Heart right ventricle (tissue), 16 donors: ENCODE measurements around the gene UHRF1. TPM values are rescaled to one million over a fixed set of nuclear protein-coding genes. Genes with fewer than 3 reads are reported as not detected.
A peak's percentile ranks its signal among the peaks of the same experiment; 100 is the strongest.

ENCODE experiments used
- ATAC-seq, 8 donors: fragments of 200-7000 bp; cut with Tn5 transposase; one replicate each; pipeline ENCODE4 v1.9.1; 2020; ENCODE audit warnings: mild to moderate bottlenecking in 8 of 8, moderate library complexity in 8 of 8, moderate number of reproducible peaks in 1 of 8
- DNase-seq, 2 donors: peaks; one replicate each; pipeline ENCODE4 v3.0.0-alpha.2; 2020
- H3K27ac ChIP-seq, 10 donors: fragments of 200-600 bp; sonication (generic) in 2 of 10; one replicate each; pipeline versions ENCODE4 v1.5.0 to v1.8.0; 2020 to 2022; ENCODE audit warnings: mild to moderate bottlenecking in 3 of 10
- H3K27me3 ChIP-seq, 7 donors: fragments of 200-600 bp; one replicate each; pipeline ENCODE4 v1.8.0; 2021 to 2022; ENCODE audit warnings: mild to moderate bottlenecking in 2 of 7
- H3K36me3 ChIP-seq, 9 donors: fragments of 200-600 bp; sonication (generic) in 1 of 9; one replicate each; pipeline versions ENCODE4 v1.5.0 to v1.8.0; 2020 to 2022; ENCODE audit warnings: mild to moderate bottlenecking in 2 of 9
- H3K4me1 ChIP-seq, 9 donors: fragments of 200-600 bp; sonication (generic) in 1 of 9; one replicate each; pipeline versions ENCODE4 v1.5.0 to v1.8.0; 2020 to 2022; ENCODE audit warnings: mild to moderate bottlenecking in 4 of 9
- H3K4me3 ChIP-seq, 10 donors: fragments of 200-600 bp; sonication (generic) in 2 of 10; one replicate each; pipeline versions ENCODE4 v1.5.0 to v1.8.0; 2020 to 2022; ENCODE audit warnings: mild to moderate bottlenecking in 7 of 10, moderate library complexity in 2 of 10
- H3K9me3 ChIP-seq, 11 donors: fragments of 200-600 bp in 10 of 11; sonication (generic) in 2 of 11; one replicate each; pipeline versions ENCODE4 v1.5.0 to v1.8.0; 2013 to 2022; ENCODE audit warnings: mild to moderate bottlenecking in 2 of 11, control low read depth in 1 of 11, moderate library complexity in 1 of 11
- WGBS, 2 donors: extraction: QIAGEN DNeasy Blood & Tissue Kit; methylation state at CpG; one replicate each; pipeline ENCODE4 v1.1.7; 2013; ENCODE audit warnings: inconsistent platforms in 1 of 2; 5-methylcytosine and 5-hydroxymethylcytosine counted together
- intact Hi-C, 10 donors: fragments of 100-400 bp; cut with DNase I; formaldehyde crosslinking; loops; one replicate each; pipeline versions ENCODE4 v1.11.1 to v1.14.2; 2022
- polyA plus RNA-seq, 2 donors: library from polyadenylated mRNA; stranded (reverse); fragments of 200-250 nt; gene quantifications; one replicate each; pipeline ENCODE4 v1.2.3, GENCODE V29; 2013
- total RNA-seq, 10 donors: library from RNA; stranded (reverse); fragmentation: NEBNext Ultra II Directional in 3 of 10; extraction: Animal tissue kit (Norgen Biotek cat#: 25700) in 3 of 10; gene quantifications; one replicate each; pipeline versions ENCODE4 v1.2.1 to v1.2.4, GENCODE V29; 2021 to 2023
- TF ChIP-seq, protein P1 (sequence below), 9 donors: fragments of 200-600 bp; sonication (generic) in 2 of 9; IDR thresholded peaks; one replicate each; pipeline versions ENCODE4 v1.5.0 to v1.8.0; 2021 to 2022; ENCODE audit warnings: antibody characterized with exemption in 9 of 9, mild to moderate bottlenecking in 5 of 9, moderate library complexity in 1 of 9
- donor health status: Arrhythmogenic right ventricular cardiomyopathy.
- donor health status: ischemic (EF 13 %, LVEDD 7.1; RV severe dilation, severe dysfunction).
- donor health status: healthy with polysubstance abuse.
- donor health status: DM: no; HTN: yes; CAD: no.
- donor health status: DM: no; HTN: no; CAD: no.
- donor health status: ischemic (EF 25% LVEDD 6.9; RV normal size, moderate dysfunction).
- donor health status: ischemic (EF 25% LVEDD 5.7; RV mildly dilated, moderate dysfunction).
- donor health status: healthy.
- donor health status: DM: yes; HTN: yes; CAD: no.
- donor health status: Ischemic cardiomyopathy.
- donor health status: ischemic (EF 35%, LVEDD 5.7; RV mildly dilated, moderate dysfunction).
- donor health status: nonischemic (EF 11% LVEDD 7.7; RV severe dilation, severe dysfunction).
- donor health status: DM: yes; HTN: yes; CAD: no.
- donor health status: PGD.
- donor health status: ischemic (EF 29% LVEDD 5.4; RV normal size, mild dysfunction).
- donor health status: nonischemic (EF 23%, LVEDD 6.1; RV moderate dilation, normal function).

Gene UHRF1
- total and polyA plus RNA-seq, 12 donors = 0.35 to 6.2 (median 0.75) TPM

DNA sequence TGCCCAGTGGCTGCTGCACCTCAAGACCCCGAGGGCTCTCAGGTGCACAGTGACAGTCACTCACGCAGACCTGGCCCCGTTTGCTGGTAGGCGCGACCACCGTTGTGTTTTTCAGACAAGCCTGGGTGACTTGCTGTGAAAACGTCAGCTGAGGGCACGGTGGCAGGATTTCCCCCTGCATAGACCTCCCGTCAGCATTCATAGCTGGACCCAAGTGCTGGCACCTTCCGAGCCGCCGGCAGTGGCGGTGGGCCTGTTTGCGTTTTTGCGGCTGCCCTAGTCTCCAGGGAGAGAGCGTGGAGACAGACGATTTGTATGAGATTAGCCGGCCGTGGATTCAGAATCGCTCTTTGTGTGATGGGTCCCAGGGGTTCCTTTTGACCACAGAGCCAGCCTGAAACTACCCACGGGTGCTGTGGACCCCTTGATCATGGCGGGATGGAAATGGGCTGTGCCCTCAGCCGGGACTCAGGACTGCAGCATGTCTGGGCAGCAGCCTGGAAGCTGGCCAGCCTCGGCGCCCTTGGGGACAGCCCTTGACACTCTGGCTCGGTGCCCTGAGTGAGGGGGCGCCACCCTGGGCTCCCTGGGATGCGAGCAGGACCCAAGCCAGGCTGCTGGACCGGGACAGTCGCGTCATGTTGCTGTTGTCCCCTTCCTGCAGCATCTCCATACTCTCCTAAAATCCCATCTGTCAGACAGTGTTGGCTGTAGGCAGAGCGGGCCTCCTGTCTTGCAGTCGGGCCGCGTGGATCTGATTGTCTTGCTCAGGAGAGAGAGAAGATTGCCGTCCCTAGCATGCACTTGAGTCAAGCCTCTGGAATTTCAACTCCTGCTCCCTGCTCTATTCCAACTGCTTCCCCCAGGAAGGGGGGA lies 68.2 kb downstream of the UHRF1 start:
- TF ChIP-seq, protein P1, sequence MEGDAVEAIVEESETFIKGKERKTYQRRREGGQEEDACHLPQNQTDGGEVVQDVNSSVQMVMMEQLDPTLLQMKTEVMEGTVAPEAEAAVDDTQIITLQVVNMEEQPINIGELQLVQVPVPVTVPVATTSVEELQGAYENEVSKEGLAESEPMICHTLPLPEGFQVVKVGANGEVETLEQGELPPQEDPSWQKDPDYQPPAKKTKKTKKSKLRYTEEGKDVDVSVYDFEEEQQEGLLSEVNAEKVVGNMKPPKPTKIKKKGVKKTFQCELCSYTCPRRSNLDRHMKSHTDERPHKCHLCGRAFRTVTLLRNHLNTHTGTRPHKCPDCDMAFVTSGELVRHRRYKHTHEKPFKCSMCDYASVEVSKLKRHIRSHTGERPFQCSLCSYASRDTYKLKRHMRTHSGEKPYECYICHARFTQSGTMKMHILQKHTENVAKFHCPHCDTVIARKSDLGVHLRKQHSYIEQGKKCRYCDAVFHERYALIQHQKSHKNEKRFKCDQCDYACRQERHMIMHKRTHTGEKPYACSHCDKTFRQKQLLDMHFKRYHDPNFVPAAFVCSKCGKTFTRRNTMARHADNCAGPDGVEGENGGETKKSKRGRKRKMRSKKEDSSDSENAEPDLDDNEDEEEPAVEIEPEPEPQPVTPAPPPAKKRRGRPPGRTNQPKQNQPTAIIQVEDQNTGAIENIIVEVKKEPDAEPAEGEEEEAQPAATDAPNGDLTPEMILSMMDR (IDR thresholded peaks at IDR 0.05) = no peak
- DNase-seq (peak in 1 of 2 donors; percentile 66), ATAC-seq (peak in 7 of 8 donors; percentile 9 to 61 (median 34))
- no peaks in the 10 kb centered on the region for H3K9me3 ChIP-seq
- peak overlapping the region in 2 of 10 donors; percentile 1 to 5 for H3K4me3 ChIP-seq
- H3K27ac ChIP-seq = peak overlapping the region in 9 of 10 donors; percentile 1 to 88 (median 74)
- no peaks in the 10 kb centered on the region for H3K27me3 ChIP-seq
- H3K36me3 ChIP-seq = peaks cover 0 to 14% (median 0%) of the 10 kb centered on the region in 9 donors
- intact Hi-C loops = loop anchor here in 4 of 10 donors (5.0 to 10.0 kb wide), 3 partner anchors 47 to 57 kb away; no protein-coding TSS in a partner anchor
- 45 to 48% methylated on average over 36 of the region's 36 CpGs for WGBS, 2 donors
- H3K4me1 ChIP-seq = peaks cover 6 to 85% (median 65%) of the 10 kb centered on the region in 9 donors

DNA sequence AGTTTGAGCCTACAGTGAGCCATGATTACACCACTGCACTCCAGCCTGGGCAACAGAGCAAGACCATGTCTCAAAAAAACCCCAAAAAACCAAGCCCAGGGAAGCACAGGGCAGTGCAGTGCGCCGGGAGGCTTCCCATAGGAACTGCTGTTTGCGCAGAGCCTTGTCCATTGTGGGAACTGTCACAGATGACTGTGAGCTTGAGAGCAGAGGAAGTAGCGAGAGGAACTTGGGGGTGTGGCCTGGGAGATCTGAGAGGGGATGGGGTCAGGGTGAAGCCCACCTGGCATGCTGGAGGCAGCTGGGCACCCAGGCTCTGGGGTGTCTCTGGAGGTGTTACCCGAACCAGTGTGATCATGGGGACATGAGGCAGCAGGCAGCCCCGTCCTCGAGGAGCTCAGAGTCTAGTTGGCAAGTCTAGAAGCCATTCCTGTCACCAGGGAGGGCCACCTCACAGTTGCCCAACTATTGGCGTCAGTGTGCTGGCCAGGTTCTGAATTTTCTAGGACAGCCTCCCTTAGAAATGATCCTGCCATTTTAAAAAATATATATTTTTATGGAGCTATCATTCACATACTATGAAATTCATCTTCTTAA lies 70.0 kb downstream of the UHRF1 start:
- 70 to 79% methylated on average over 8 of the region's 8 CpGs for WGBS, 2 donors

DNA sequence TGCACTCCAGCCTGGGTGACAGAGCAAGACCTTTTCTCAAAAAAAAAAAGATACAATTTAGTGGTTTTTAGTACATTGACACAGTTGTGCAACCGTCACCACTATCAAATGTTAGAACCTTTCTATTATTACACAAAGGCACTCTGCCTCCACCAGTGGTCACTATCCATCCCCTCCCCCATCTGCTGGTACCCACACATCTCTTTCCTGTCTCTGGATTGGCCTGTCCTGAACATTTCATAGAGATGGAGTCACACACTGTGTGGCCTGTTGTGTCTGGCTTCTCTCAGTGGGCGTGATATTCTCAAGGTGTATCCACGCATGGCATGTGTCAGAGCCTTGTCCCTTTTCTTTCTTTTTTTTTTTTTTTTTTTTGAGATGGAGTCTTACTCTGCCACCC lies 70.8 kb downstream of the UHRF1 start:
- ATAC-seq (no peak), DNase-seq (no peak)
- intact Hi-C loops = no loop called here
- Histone ChIP-seq H3K27ac (no peak overlapping the region), H3K4me3 (no peak overlapping the region), H3K27me3 (no peaks in the 10 kb centered on the region), H3K36me3 (peaks cover 0 to 20% (median 0%) of the 10 kb centered on the region in 9 donors), H3K9me3 (no peaks in the 10 kb centered on the region), H3K4me1 (peaks cover 11 to 82% (median 70%) of the 10 kb centered on the region in 9 donors)
- 74 to 89% methylated on average over 3 of the region's 3 CpGs for WGBS, 2 donors
- TF ChIP-seq, protein P1 (IDR thresholded peaks at IDR 0.05) = no peak

More for the DNA sequence above, 70.0 kb downstream of the UHRF1 start:
- Histone ChIP-seq H3K27me3 (no peaks in the 10 kb centered on the region), H3K27ac (peak overlapping the region in 2 of 10 donors; percentile 29), H3K4me3 (no peak overlapping the region), H3K4me1 (peaks cover 7 to 82% (median 68%) of the 10 kb centered on the region in 9 donors), H3K36me3 (peaks cover 0 to 20% (median 0%) of the 10 kb centered on the region in 9 donors), H3K9me3 (no peaks in the 10 kb centered on the region)
- ATAC-seq = no peak
- no peak for DNase-seq
- intact Hi-C loops = loop anchor here in 4 of 10 donors (5.0 to 10.0 kb wide), 3 partner anchors 45 to 55 kb away; no protein-coding TSS in a partner anchor
- TF ChIP-seq, protein P1 (IDR thresholded peaks at IDR 0.05) = no peak
